ENCODE results near the gene FCSK. TPM values are rescaled to one million over a fixed set of nuclear protein-coding genes. Genes with fewer than 3 reads are reported as not detected.

The FCSK gene
- total and polyA plus RNA-seq, 9 donors: 5.2 to 10.2 (median 7.7) TPM

- no peak for DNase-seq
Observed at GRCh38 chr16:70478912-70479341, 24.5 kb downstream of the FCSK start.

GRCh38 chr16:70480127-70481105 is 26.0 kb downstream of the FCSK start:
- Histone ChIP-seq H3K36me3 (ENCODE audit: control insufficient read depth, insufficient read depth, low read length) (peaks cover 70% of the 10 kb centered on the region), H3K27me3 (ENCODE audit: control insufficient read depth, insufficient read depth, low read length) (no peaks in the 10 kb centered on the region), H3K4me1 (ENCODE audit: control insufficient read depth, insufficient read depth, low read length) (peaks cover 3% of the 10 kb centered on the region), H3K27ac (ENCODE audit: low read length) (no peak overlapping the region), H3K4me3 (ENCODE audit: low read length) (no peak overlapping the region), H3K9me3 (replicated peaks; ENCODE audit: control insufficient read depth, low read depth, low read length) (no peaks in the 10 kb centered on the region)
- no peak for DNase-seq
- 87% methylated on average over 16 of the region's 17 CpGs for WGBS (ENCODE audit: insufficient coverage)

More at GRCh38 chr16:70478912-70479341, 24.5 kb downstream of the FCSK start:
- Histone ChIP-seq H3K36me3 (ENCODE audit: control insufficient read depth, insufficient read depth, low read length) (peaks cover 73% of the 10 kb centered on the region), H3K27me3 (ENCODE audit: control insufficient read depth, insufficient read depth, low read length) (no peaks in the 10 kb centered on the region), H3K27ac (ENCODE audit: low read length) (no peak overlapping the region), H3K9me3 (replicated peaks; ENCODE audit: control insufficient read depth, low read depth, low read length) (no peaks in the 10 kb centered on the region), H3K4me1 (ENCODE audit: control insufficient read depth, insufficient read depth, low read length) (peaks cover 3% of the 10 kb centered on the region), H3K4me3 (ENCODE audit: low read length) (no peak overlapping the region)
- WGBS (ENCODE audit: insufficient coverage): 67% methylated on average over 9 of the region's 10 CpGs

GRCh38 chr16:70481929-70482536 is 27.6 kb downstream of the FCSK start:
- Histone ChIP-seq H3K27ac (ENCODE audit: low read length) (no peak overlapping the region), H3K9me3 (replicated peaks; ENCODE audit: control insufficient read depth, low read depth, low read length) (no peaks in the 10 kb centered on the region), H3K4me3 (ENCODE audit: low read length) (no peak overlapping the region), H3K4me1 (ENCODE audit: control insufficient read depth, insufficient read depth, low read length) (no peaks in the 10 kb centered on the region), H3K27me3 (ENCODE audit: control insufficient read depth, insufficient read depth, low read length) (no peaks in the 10 kb centered on the region), H3K36me3 (ENCODE audit: control insufficient read depth, insufficient read depth, low read length) (peaks cover 70% of the 10 kb centered on the region)
- DNase-seq: no peak
- 87% methylated on average over 4 of the region's 7 CpGs for WGBS (ENCODE audit: insufficient coverage)

GRCh38 chr16:70482624-70483023 is 28.2 kb downstream of the FCSK start:
- no peaks in the 10 kb centered on the region for H3K4me1 ChIP-seq (ENCODE audit: control insufficient read depth, insufficient read depth, low read length)
- no peaks in the 10 kb centered on the region for H3K9me3 ChIP-seq (replicated peaks; ENCODE audit: control insufficient read depth, low read depth, low read length)
- peaks cover 71% of the 10 kb centered on the region for H3K36me3 ChIP-seq (ENCODE audit: control insufficient read depth, insufficient read depth, low read length)
- no peaks in the 10 kb centered on the region for H3K27me3 ChIP-seq (ENCODE audit: control insufficient read depth, insufficient read depth, low read length)
- no peak overlapping the region for H3K27ac ChIP-seq (ENCODE audit: low read length)
- H3K4me3 ChIP-seq (ENCODE audit: low read length): no peak overlapping the region
- DNase-seq: no peak
- 79% methylated on average over 5 of the region's 5 CpGs for WGBS (ENCODE audit: insufficient coverage)

GRCh38 chr16:70483426-70483825 is 29.0 kb downstream of the FCSK start:
- Histone ChIP-seq H3K36me3 (ENCODE audit: control insufficient read depth, insufficient read depth, low read length) (peaks cover 72% of the 10 kb centered on the region), H3K4me3 (ENCODE audit: low read length) (no peak overlapping the region), H3K27ac (ENCODE audit: low read length) (no peak overlapping the region), H3K4me1 (ENCODE audit: control insufficient read depth, insufficient read depth, low read length) (no peaks in the 10 kb centered on the region), H3K27me3 (ENCODE audit: control insufficient read depth, insufficient read depth, low read length) (no peaks in the 10 kb centered on the region), H3K9me3 (replicated peaks; ENCODE audit: control insufficient read depth, low read depth, low read length) (no peaks in the 10 kb centered on the region)
- DNase-seq: no peak
- 78% methylated on average over 5 of the region's 5 CpGs for WGBS (ENCODE audit: insufficient coverage)

- H3K36me3 ChIP-seq (ENCODE audit: control insufficient read depth, insufficient read depth, low read length): peaks cover 65% of the 10 kb centered on the region
- H3K9me3 ChIP-seq (replicated peaks; ENCODE audit: control insufficient read depth, low read depth, low read length): no peaks in the 10 kb centered on the region
- DNase-seq: no peak
- H3K4me3 ChIP-seq (ENCODE audit: low read length): no peak overlapping the region
- H3K27ac ChIP-seq (ENCODE audit: low read length): no peak overlapping the region
- no peaks in the 10 kb centered on the region for H3K4me1 ChIP-seq (ENCODE audit: control insufficient read depth, insufficient read depth, low read length)
- H3K27me3 ChIP-seq (ENCODE audit: control insufficient read depth, insufficient read depth, low read length): no peaks in the 10 kb centered on the region
- no CpG with 5 or more reads among the region's 2 CpGs for WGBS (ENCODE audit: insufficient coverage)
Observed at GRCh38 chr16:70484867-70485266, 30.5 kb downstream of the FCSK start.

- Histone ChIP-seq H3K27me3 (ENCODE audit: control insufficient read depth, insufficient read depth, low read length) (no peaks in the 10 kb centered on the region), H3K4me1 (ENCODE audit: control insufficient read depth, insufficient read depth, low read length) (peaks cover 2% of the 10 kb centered on the region), H3K9me3 (replicated peaks; ENCODE audit: control insufficient read depth, low read depth, low read length) (no peaks in the 10 kb centered on the region), H3K27ac (ENCODE audit: low read length) (no peak overlapping the region), H3K4me3 (ENCODE audit: low read length) (no peak overlapping the region), H3K36me3 (ENCODE audit: control insufficient read depth, insufficient read depth, low read length) (peaks cover 55% of the 10 kb centered on the region)
- DNase-seq: peak; percentile 42
- WGBS (ENCODE audit: insufficient coverage): 82% methylated on average over 4 of the region's 6 CpGs
Observed at GRCh38 chr16:70490261-70490660, 35.9 kb downstream of the FCSK start.

- Histone ChIP-seq H3K9me3 (replicated peaks; ENCODE audit: control insufficient read depth, low read depth, low read length) (no peaks in the 10 kb centered on the region), H3K4me3 (ENCODE audit: low read length) (no peak overlapping the region), H3K4me1 (ENCODE audit: control insufficient read depth, insufficient read depth, low read length) (peaks cover 2% of the 10 kb centered on the region), H3K27ac (ENCODE audit: low read length) (no peak overlapping the region), H3K36me3 (ENCODE audit: control insufficient read depth, insufficient read depth, low read length) (peaks cover 65% of the 10 kb centered on the region), H3K27me3 (ENCODE audit: control insufficient read depth, insufficient read depth, low read length) (no peaks in the 10 kb centered on the region)
- DNase-seq: no peak
- WGBS (ENCODE audit: insufficient coverage): 73% methylated on average over 1 of the region's 3 CpGs
Observed at GRCh38 chr16:70493802-70494201, 39.4 kb downstream of the FCSK start.

- DNase-seq: no peak
- Histone ChIP-seq H3K36me3 (ENCODE audit: control insufficient read depth, insufficient read depth, low read length) (peaks cover 64% of the 10 kb centered on the region), H3K27me3 (ENCODE audit: control insufficient read depth, insufficient read depth, low read length) (no peaks in the 10 kb centered on the region), H3K27ac (ENCODE audit: low read length) (no peak overlapping the region), H3K4me1 (ENCODE audit: control insufficient read depth, insufficient read depth, low read length) (peaks cover 2% of the 10 kb centered on the region), H3K9me3 (replicated peaks; ENCODE audit: control insufficient read depth, low read depth, low read length) (no peaks in the 10 kb centered on the region), H3K4me3 (ENCODE audit: low read length) (no peak overlapping the region)
- 94% methylated on average over 4 of the region's 5 CpGs for WGBS (ENCODE audit: insufficient coverage)
Observed at GRCh38 chr16:70494202-70494770, 39.9 kb downstream of the FCSK start.

- Histone ChIP-seq H3K4me3 (ENCODE audit: low read length) (no peak overlapping the region), H3K4me1 (ENCODE audit: control insufficient read depth, insufficient read depth, low read length) (peaks cover 2% of the 10 kb centered on the region), H3K9me3 (replicated peaks; ENCODE audit: control insufficient read depth, low read depth, low read length) (no peaks in the 10 kb centered on the region), H3K27ac (ENCODE audit: low read length) (no peak overlapping the region), H3K36me3 (ENCODE audit: control insufficient read depth, insufficient read depth, low read length) (peaks cover 62% of the 10 kb centered on the region), H3K27me3 (ENCODE audit: control insufficient read depth, insufficient read depth, low read length) (no peaks in the 10 kb centered on the region)
- no CpG with 5 or more reads among the region's 2 CpGs for WGBS (ENCODE audit: insufficient coverage)
- no peak for DNase-seq
Observed at GRCh38 chr16:70494777-70495176, 40.4 kb downstream of the FCSK start.

Data from muscle of leg (tissue), 11 donors.